MV-4-11 (cell line): Measurements from ENCODE around the gene MED27.
A peak's percentile ranks its signal among the peaks of the same experiment; 100 is the strongest.

ENCODE experiments used
- DNase-seq: peaks from one replicate; lab custom pipeline; 2025; lab: John Stamatoyannopoulos, UW

MED27 gene

DNA sequence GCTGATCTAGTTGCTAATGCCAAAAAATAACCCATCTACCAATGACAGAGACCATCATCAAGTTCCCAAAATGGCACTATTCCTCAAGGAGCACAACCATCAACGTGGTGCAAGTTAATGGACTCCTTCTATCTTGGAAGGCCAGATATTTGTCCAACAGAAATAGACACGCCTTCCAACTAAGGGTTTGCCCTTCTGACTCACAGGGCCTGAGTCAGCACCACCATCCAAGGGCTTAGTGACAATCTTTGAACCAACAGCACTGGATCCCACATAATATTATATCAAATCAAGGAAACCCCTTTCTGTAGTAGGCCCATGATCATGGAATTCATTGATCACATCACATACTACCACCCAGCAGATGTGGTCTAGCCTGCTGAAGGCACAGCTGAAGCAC is 84.3 kb downstream of the MED27 start:
- DNase-seq: no peak

DNA sequence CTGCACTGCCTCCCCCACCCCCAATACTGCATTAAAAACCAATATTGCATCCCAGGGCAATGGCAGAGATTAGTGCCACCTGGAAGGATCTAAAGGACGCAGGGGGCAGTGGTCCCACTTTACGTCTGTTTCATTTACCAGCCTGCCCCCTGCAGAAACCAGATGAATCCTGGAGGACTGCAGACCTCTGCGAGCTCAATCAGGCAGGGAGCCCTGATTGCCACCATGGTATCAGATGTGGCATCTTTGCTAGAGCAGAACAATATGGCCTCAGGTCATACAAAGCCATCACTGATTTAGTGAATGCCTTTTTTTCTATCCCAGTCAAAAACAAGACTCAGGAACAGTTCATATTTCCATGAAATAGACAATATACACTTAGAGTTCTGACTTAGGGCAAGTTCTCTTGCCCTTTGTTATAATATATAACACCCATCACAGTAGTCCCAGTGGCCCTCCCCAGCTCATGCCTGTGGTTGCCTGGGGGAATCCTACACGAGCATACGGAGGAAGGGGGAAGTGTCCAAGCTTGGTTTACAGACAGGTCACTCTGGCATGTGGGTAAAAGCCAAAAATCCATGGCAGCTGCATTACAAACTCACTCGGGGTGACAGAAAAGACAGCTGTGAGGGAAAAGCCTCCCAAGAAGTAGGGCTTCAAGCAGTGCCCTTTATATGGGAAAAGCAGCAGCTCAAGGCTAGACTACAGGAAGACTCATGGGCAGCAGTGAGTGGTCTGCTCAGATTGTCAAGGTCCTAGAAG is 85.1 kb downstream of the MED27 start:
- no peak for DNase-seq

DNA sequence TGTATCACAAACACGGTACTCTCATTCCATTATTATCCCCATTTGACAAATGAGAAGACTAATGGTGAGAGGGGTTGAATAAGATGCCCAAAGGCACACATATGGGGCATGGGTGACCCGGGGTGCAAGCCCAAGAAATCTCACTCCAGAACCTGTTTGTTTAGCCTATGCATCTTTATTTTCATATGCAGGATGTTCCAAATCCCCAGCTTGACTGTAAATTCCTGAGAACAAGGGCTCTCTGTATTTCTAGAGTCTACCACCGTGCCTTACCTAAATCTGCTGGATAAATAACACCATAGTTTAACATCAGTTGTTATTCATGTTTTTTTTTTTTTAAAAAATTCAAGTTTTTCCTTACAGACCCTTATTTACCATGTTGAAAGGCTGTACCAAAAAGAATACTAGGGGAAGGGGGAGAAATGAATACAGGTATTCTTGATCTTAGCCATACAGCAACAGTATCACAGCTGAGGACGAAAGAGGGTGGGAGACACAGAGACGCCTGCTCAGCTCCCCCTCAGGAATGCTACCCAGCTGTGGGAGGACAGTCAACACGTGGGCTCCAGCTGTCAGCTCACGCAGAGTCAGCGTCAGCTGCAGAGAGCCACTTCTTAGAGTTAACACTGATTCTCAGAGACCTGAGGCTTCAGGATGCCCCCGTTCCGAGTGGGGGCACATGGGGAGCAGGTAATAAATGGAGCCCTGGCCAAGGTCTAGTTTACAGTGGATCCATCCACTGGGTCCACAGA is 86.6 kb downstream of the MED27 start:
- DNase-seq: no peak

DNA sequence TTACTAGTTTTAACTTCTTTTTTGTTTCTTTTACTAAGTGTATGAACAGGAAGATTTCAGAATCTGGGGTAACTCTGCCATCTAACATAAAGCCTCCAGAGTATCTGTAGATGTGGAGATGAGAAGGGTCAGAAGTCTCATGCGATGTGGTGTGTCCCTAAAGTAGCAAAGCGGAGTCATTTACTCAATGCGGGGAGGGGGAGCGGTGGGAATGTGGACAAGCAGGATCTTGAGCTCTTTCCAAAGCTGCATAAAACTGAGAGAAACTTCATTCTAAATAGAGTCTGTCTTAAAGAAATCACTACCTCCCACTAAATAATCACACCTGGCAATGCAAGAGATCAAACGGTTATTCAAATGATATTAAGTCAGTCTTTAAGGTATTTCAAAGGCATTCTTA is 92.4 kb downstream of the MED27 start:
- DNase-seq: no peak

DNA sequence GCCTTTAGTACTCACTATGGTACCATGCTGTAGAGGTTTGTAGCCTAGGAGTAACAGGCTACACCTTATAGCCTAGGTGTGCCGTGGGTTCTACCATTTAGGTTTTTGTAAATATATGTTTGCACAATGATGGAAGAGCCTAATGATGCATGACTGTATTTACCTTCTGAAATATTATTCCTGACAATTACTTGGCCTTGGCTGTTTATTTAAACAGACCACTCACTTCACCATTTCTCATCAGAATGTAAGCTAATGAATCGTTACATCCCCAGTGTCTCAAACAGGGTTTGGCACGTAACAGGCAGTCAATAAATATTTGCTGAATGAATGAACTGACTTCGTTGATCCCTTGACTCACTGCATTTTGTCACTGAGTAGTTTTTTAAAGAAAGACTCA is 93.1 kb downstream of the MED27 start:
- no peak for DNase-seq

DNA sequence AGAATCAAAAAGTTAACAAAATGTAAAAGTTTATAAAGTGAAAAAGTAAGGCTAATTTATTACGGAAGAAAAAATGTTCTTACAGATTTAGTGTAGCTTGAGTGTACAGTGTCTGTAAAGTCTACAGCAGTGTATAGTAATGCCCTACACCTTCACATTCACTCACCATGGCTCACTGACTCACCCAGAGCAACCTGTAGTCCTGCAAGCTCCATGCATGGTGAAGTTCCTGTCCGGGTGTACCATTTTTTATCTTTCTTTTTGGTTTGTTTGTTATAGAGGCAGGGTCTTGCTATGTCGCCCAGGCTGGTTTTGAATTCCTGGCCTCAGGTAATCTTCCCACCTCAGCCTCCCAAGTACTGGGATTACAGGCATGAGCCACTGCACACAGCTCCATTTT is 93.6 kb downstream of the MED27 start:
- no peak for DNase-seq

DNA sequence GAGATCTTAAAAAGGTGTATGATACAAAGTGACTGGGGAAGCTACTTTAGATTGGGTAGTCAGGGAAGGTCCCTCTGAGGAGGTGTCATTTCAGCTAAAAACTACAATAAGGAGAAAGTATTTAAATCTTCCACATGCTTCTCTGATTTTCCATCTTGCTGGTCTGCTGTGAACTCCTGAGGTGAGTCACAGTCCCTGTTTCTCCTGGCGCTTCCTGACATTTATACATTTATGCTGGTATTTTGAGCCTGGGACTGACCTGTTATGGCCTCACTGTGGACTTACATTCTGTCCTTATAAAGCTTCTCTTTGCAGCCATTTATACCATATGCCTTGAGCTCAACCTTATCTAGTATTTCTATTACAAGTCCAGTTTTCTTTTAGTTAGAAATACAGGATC is 95.1 kb downstream of the MED27 start:
- DNase-seq: no peak

DNA sequence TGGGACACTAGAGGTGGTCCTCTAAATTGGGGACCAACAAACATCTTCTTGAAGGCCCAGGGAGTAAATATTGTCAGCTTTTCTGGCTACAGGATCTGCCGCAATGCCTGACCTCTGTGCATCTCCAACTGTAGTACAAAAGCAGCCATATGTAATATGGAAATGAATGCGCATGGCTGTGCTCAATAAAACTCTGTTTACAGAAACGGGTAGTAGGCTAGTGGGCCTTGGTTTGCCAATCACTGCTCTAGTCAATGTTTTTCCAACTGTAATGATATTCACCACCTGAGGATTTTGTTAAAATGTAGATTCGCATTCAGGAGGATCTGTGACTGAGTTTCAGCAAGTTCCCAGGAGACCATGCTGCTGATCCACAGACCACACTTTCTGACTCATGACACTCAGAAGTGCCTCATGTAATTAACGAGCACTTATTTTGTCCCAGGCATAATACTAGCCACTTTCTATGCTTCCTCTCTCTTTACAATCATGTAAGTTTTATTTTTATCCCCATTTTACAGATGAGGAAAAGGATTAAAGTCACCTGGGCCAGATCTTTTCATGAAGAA is 96.9 kb downstream of the MED27 start:
- peak; percentile 72 for DNase-seq

DNA sequence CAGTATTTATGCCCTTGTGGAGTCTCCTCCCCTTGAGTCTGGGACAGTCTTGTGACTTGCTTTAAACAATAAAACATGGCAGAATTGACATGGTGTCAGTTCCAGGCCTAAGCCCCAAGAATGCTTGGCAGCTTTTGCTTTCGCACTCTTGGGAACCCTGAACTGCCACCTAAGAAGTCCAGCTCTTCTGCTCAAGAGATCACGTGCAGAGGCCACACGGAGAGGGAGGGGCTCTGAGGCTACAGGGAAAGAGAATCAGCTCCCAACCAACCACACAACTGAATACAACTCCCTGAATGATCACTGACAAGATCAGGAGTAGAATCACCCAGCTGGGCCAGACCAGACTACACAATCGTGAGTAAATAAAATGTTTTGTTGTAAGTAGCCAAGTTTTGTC is 97.6 kb downstream of the MED27 start:
- no peak for DNase-seq

DNA sequence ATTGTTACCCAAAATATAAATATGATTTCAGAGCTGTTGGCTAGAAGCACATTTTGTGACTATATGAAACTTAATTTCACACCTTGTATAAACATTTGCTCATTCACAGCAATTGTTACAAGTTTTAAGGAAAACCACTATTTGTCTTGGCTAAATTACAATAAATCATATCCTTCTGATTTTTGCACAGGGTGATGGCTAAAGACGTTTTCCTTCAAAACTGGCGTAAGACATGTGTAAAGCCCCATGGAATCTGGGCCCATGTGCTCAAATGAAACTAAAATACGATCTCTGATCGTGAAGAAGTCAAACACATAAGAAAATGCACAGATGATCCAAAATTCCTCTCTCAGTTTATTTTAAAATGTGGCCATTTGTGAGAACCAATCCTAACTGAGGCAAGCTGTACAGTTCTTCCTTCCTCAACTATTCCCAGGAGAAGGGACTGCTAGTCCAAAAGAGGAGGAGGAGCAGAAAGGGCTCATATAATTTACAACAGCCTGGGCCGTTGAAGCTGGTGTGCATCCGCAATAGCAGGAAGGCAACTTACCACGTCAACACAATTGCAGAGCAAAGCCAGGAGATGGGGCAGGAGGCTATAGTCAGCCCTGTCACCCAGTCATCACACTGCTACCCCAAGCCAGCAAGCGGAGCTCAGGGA is 98.4 kb downstream of the MED27 start:
- no peak for DNase-seq

DNA sequence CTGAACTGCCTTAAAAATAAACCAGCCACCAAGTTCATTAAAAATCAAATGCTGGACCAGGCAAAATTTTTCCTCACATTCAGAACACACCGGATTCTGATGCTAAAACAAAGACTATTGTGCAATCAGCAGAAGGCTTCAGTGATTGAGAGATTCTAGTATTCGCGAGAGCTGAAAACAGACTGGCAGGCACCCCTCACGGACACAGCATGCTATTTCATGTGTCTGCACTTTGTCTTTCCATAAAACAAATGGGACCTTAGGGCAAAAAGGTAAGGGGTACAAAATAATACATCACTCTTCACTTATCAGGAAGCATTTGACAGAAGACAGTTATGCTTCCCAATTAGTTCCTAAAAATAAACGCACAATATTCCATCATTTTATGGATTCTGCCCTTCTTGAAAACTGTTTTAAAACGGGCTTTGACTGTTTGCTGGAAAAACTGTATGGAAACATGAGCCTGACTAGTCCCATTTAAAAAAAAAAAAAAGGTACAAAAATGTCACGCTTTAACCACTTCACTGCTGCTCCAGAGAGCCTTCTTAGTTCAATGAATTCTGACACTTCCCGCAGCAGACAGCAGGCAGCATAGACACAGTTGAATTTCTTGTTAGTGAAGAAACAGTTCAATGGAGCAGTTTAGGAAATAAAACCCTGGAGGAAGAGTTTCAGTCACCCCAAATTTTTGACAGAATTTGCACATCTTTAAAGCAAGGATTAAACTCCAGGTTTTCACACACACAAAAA is 99.2 kb downstream of the MED27 start:
- no peak for DNase-seq

DNA sequence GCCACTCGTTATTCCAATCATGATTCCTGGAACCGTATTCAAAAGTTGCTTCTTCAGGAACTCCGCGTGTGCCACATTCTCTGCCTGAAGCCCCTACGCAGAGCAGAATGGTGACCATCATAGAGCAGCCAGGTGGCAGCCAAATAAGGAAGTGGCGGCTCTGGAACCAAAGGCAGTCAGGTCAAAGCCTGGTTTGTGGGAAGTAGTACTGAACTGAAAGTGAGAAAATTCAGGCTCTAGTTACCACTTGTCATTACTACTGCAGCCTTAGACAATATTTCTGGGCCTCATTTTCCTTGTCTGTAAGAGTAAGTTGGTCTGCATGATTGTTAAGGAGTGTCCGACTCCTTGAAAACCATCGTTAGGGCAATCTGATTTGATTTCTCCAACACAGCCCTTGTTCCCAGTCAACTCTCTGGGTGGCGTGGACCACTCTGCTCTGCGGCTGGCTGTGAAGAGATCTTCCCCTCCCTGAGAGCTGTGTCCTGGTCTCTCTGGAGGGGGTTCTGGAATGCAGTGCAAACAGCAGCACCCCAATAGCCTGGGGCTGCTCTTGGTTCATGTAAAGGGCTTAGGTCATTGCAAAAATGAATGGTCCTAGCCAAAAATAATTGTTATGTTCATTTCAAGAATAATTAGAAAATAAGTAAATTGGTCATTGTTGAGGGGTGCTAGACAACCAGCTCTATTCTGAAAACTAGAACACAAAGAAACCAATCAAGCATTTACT is 102.4 kb downstream of the MED27 start:
- DNase-seq: peak; percentile 81

DNA sequence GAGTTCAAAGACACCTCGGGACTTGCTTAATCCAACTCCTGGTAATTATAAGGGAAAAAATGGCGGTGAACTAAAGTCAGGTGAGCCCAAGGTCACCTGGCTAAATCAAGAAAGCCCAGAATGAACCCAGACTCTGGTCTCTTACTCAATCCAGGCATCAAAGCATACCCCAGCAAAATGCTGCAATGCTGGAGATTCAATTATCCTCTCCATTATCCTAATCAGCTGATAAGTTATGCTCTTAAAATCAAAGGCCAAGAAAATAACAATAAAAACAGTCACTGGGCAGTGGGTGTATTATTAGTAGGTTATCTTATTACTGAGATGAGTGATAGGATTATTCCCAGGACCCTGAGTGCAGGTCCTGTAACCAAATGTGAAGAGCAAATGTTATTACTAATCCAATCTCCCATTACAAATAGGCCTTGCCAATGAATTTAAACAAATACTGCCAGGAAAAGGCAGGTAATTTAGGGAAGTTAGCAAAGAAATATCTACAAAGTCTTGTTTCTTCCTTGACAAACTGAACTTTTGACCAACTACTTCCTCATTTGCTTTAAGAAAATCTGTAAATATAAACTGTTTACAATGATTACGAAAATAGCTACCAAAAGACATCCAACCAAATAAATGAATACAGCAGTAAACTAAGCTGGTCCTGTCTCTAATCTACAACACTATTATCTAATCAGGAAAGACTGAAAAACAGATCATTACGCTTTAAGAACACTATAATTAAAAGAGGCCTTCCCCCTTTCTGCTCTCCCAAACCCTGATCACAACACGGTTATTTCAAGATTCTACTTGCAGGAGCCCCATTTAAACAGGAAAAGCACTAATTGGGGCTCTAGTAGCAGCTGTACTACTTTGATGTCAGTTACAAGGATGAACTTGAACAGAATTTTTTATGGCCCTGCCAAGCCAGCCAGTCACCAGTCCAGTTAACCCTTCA is 103.2 kb downstream of the MED27 start:
- DNase-seq: peak; percentile 64

DNA sequence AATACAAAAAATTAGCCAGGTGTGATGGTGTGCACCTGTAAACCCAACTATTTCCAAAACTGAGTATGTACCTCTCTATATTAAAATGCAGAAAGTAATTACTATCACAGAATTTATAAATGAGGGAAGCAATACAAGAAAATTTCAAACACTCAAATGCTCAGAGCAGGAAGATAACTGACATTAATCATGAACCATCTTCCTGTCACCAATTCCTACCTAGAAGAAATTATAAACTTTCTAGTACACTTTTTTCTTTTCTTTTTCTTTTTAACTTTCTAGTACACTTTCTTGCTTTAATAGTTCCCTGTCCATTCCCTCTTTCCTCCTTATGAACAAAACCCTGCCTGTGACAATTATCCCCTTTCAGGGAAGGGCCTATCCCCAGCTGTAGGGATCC is 106.8 kb downstream of the MED27 start:
- DNase-seq: no peak

DNA sequence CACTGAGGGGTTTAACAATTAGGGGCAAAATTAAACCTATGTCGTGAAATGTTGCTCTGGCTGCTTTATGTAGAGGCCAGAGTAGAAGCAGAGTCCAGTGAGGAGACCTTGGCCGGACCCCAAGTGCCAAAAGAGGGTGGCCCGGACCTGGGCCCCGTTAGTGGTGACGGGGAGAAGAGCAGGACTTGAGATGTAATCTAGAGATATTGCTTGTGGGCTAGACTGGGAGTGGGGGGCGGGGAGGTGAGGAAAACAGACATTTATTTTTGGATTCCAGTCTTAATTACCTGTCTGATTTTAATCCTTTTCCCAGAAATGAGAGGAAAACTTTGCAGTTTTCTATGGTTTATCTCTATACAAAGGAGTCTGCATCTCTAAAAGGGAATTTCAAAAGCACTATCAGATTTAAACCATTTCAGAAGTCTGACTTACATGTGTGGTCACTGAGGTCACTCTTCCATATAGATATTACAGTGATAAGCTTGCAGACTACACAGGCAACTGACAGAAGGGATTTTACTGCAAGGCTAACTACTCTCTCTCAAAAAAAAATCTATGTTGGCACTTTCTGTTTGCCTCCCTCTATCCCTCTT is 108.1 kb downstream of the MED27 start:
- no peak for DNase-seq

DNA sequence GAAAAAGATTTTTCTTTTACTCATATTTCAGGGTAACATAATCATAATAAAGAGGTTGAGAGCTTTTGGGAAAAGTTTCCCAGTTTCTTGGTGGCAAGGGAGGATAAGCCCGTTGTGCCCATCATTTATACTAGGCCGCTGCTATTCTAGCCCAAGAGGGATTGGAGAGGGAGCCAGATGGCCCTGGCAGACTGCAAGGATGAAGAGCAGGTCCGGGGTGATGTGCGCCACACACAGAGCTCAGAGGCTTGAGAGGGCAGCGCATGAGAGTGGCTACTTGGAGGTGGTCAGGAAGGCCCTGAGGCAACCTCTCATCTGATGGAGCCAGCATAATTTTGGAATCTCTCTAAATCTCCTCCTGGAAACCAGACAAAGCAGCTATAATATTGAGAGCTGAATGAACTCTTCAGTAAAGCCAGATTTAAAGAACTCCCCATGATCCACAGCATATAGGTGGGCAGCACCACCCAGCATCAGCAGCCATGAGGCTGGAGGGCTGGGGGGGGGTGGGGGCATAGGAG is 110.1 kb downstream of the MED27 start:
- no peak for DNase-seq

DNA sequence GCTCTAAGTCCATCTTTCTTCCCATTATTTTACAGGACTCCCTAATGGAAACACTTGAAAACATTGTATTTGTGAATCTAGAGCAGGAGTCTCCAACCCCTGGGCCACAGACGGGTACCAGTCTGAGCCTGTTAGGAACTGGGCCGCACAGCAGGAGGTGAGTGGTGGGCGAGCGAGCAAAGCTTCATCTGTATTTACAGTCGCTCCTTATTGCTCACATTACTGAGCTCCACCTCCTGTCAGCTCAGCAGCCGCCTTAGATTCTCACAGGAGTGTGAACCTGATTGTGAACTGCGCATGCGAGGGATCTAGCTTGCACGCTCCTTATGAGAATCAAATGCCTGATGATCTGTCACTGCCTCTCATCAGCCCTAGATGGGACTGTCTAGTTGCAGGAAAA is 111.0 kb downstream of the MED27 start:
- no peak for DNase-seq

DNA sequence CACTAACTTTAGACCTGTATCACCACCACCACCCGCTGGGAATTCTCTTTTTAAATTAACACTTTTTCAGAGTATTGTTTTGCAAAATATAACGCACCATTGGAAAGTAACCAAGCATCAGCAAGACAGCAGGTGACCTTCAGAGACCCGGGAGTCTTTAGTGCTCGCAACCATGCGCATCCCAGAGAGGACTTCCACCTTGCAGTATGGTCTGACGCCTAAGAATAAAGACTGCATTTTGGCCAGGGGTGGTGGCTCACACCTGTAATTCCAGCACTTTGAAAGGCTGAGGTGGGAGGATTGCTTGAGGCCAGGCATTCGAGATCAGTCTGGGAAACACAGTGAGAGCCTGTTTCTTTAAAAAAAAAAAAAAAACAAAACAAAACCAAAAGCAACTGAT is 113.8 kb downstream of the MED27 start:
- DNase-seq: no peak

DNA sequence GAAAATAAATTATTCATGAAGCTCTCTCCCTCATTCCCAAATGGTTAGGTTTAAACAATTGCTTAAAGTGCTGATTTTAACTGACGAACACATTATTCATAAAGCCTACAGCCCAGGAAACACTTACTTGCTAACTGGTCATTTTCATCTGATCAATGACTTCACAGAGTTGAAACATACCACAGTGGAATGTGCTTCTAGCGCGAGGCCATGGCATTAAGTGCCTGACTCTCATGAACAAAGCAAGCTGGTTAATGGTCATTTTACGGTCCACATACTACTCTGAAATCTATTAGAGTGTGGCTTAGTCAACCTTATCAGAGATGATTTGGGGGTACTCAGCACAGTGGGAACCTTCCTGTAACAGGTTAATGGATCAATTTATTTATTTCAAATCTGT is 114.6 kb downstream of the MED27 start:
- no peak for DNase-seq
